ENCODE data around the gene YWHAG. TPM values are rescaled to one million over a fixed set of nuclear protein-coding genes. Genes with fewer than 3 reads are reported as not detected.
"Not testable (repeated sequence)": the region's sequence is repeated elsewhere in the genome, so short reads cannot be mapped to it uniquely, and the experiment has no call there.

Gene YWHAG
- total RNA-seq, 1 donor from 2014 or later: 95.0 TPM

- DNase-seq: no peak
These were observed 18.6 kb upstream of the YWHAG start for GRCh38 chr7:76377186-76377918.

DNA sequence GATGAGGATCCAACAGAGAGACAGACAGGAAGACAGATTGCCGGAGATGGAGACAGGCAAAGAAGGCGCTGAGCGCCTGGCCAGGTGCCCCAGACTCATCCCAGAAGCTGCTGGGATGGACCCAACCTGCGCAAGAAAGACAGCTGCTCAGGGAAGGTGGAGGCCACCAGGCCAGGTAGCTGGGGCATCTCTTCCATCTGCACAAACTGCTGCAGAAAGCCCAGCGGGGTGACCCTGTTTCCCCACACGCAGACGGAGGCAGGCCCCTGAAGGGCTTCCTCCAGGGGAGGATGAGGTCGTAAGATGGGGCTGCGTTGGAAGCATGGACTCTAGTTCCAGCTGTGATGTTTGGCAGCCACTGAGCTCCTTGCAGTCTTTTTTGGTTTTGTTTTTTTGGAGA lies 16.5 kb upstream of the YWHAG start:
- no peak for DNase-seq

- DNase-seq: no peak
These were observed 14.4 kb upstream of the YWHAG start for GRCh38 chr7:76372984-76373833.

- DNase-seq: no peak
These were observed 12.6 kb upstream of the YWHAG start for GRCh38 chr7:76371396-76371795.

GRCh38 chr7:76369018-76369417 lies 10.2 kb upstream of the YWHAG start:
- DNase-seq: no peak

- DNase-seq: no peak
These were observed 9.4 kb upstream of the YWHAG start for GRCh38 chr7:76368190-76368589.

- DNase-seq: peak; percentile 58
These were observed 5.4 kb upstream of the YWHAG start for GRCh38 chr7:76364198-76364584.

GRCh38 chr7:76363754-76364153 lies 5.0 kb upstream of the YWHAG start:
- DNase-seq: not testable (repeated sequence)

GRCh38 chr7:76359978-76360638 lies 1.3 kb upstream of the YWHAG start:
- no peak for DNase-seq

DNA sequence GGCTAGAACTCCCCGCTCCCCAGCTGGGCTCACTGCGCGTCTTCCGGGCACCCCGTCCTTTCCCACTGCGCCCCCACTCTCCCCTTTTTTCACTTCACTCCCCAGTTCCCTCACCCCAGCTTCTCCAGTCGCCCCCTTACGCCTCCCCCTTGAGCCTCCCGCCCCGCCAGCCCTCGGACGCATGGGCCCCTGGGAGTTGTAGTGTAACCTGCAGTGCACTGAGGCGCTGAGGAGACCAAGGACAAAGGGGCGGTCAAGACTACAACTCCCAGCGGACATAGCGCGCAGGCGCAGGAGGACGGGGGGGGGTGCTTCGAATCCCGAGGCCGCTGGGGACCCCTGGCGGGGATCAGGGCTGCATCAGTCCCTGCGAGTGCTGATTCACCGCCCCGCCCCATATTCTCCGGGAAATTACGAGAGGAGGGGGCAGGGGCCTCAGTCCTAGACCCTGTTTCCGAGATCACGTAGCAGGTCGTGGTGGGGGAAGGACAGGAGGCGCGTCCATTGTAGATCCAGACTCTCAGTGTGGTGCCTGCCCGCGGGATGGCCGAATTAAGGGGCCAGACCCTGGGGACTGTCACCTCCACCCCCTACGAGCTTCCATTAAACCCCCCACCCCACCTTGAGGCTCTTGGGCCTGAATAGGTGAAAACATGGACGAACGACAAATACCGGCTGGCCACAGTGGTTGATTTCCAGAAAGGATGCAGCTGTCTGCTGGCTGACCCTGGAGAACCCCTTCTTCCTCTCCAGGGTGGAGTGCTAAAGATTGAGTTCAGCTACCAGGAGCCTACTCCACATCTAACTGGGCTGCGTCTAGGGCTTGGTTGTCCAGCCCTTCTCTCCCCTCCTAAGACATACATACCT lies 553 bp upstream of the YWHAG start:
- peak; percentile 99 for DNase-seq

DNA sequence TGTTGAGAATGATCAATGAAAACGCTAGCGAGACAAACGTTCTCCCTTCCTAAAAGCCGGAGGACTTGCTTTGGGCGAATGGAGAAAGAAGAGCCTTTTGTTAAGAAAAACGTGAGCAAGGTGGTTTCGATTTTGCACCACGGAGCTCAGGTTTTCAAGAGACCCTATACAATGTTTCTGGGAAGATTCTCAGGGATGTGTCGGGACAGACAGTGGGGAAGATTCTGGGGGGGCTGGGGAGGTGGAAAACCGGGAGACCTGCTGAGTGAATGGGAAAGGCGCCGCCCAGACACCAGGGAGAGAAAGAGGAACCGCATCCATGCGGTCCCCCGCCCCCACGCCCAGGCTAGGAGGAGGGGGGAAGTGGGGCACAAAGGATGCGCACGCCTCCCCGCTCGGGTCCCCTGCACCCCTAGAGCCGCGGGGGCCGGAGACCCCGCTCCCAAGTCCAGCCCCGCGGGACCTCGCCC lies 745 bp downstream of the YWHAG start:
- peak; percentile 53 for DNase-seq

GRCh38 chr7:76357475-76358010 lies 1.2 kb downstream of the YWHAG start:
- DNase-seq: no peak

DNA sequence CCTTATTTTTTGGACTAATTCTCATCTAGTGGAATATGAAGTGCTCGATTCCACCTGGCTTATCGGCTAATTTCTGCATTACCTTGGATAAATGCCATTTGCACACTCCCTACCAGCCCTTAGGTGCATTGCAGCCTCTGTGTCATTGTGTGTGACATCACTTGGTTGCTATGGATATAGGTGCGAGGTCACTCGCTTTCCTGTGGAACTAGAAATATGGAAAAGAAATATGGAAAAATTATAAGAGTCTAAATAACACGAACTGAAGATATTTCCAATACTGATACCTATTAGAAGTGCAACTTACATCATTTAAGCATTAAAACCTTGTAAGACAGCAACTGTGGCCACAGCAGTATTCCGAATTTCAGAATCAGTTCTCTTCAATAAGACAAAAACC lies 2.0 kb downstream of the YWHAG start:
- DNase-seq: peak; percentile 79

DNA sequence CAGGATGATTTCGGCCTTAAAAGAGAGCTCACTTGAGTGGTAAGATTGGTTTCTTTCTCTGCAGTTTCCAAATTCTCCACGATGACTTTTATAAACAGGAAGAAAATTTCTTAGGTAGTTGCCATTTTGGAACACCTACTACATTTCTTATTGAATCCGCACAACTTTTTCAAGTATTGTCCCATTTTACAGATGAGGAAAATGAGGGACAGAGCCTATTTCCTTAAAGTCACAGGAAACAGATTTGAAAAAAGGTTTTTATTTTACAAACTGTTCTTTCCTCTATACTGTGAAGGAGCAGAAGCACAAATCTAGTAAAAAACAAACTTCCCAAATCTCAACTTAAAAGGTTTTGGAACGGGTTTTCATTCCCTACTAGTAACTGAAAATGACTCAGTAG lies 2.7 kb downstream of the YWHAG start:
- DNase-seq: no peak

DNA sequence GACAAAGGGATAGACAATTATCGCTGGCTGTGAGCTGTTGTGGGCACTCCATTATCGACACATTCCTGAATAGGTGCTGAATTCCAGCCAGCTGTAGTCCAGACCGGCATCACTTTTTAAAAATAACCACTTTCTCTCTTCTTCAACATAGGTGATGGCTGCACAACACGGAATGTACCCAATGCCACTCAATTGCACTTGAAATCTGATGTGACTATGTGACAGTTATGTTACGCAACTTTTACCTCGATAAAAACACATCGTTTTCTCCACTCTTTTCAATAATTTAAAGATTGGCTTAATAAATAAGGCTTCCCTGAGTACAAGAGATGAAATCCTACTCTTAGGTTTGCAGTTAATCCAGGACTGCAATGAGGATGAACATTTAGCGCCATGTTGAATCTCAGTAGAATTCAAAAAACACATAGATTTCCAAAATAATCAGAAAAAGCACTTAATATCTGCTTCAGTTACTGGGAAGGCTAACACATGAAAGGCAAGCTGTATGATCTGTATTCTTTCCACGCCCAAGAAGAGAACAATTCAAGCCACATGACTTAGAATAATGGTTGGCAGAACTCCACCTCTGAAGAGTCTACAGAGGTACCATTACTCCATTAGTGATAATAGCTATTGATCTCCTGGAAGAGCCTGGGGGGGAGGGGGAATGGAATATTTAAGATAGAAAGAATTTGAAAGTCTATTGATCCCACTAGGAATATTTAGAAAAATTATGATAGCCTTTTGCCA lies 3.6 kb downstream of the YWHAG start:
- DNase-seq: peak; percentile 55

DNA sequence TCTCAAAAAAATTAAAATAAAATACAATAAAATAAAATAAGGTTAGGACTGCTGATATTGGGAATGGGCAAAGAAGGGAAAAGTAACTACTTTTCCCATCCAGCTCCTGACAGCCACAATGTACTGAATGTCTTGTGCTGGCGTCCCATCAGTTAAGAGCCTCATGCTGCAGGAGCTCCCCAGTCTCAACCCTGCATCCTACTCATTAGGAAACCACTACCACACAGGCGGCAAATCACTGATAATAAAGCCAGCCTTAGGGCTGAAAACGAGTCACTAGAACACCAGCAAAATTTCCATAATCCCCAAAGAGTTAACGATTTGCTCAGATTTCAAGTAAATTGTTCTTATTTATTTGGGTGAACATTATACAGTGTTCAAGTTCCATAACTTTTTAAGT lies 4.3 kb downstream of the YWHAG start:
- DNase-seq: no peak

- no peak for DNase-seq
These were observed 5.0 kb downstream of the YWHAG start for GRCh38 chr7:76353744-76354143.

DNA sequence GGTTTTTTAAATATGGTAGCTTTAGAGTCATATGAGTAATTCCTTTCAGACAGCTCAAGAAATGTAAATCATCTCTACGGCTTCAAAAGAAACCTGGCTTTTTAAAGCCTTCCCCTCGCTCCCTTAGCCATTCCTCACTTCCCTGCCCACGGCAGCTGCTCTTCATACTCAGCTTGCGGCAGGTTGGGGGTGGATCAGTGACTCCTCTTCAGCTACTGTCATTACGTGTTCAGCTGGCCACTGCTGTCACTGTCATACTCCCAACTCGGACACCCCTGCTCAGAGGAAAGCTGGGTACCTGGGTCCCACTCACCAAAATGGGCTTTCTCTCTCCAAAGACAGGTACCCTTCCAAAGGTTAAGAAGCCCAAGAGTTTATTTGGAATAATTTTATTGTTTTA lies 6.6 kb downstream of the YWHAG start:
- no peak for DNase-seq

DNA sequence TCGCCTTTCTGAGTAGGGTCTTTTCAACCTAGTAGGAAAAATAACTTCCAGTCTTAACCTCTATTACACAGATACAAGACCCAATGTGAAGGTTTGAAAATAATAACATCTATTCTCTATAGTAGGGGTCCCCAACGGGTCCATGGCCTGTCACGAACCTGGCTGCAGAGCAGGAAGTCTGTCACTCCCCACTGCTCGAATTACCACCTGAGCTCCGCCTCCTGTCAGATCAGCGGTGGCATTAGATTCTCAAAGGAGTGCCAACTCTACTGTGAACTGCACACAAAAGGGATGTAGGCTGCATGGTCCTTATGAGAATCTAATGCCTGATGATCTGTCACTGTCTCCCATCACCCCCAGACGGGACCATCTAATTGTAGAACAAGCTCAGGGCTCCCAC lies 7.4 kb downstream of the YWHAG start:
- no peak for DNase-seq

DNA sequence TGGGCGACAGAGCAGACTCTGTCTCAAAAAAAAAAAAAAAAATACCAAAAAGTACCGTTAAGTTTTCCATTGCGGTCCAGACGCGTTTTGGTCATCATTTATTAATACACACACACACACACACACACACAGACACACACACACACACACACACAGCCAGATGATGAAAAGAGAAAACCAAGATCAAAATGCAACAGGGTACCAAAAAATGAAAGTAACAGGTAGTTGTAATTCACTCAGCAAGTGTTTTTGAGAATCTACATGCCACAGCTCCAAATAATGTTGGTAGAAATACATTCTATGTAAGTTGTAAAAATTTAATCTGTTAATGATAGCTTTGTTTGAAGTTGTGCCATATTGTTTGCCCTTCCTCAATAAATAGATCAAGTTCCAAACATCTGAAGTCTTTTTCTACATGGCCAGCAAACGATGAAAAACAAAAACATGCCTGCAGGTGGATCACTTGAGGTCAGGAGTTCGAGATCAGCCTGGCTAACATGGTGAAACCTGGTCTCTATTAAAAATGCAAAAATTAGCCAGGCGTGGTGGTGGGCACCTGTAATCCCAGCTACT lies 9.4 kb downstream of the YWHAG start:
- no peak for DNase-seq

- DNase-seq: no peak
These were observed 11.1 kb downstream of the YWHAG start for GRCh38 chr7:76347710-76348109.
